HepG2 (cell line): Measurements from ENCODE around the gene ELF1. TPM values are rescaled to one million over a fixed set of nuclear protein-coding genes. Genes with fewer than 3 reads are reported as not detected.

ENCODE experiments used
- CEBPB ChIP-seq: IDR thresholded peaks from 2 replicates; pipeline ENCODE4 v1.6.1; 2011; ENCODE audit warnings: low read depth, low read length, improper control_type of control experiment, borderline replicate concordance
- FIP1L1 ChIP-seq: fragments of 200-400 bp; formaldehyde crosslinking; IDR thresholded peaks from 2 replicates; pipeline ENCODE4 v1.6.1; 2018; ENCODE audit warnings: low read depth, mild to moderate bottlenecking, low read length, moderate library complexity, borderline replicate concordance; ENCODE audit not compliant: insufficient read depth
- GABPB1 ChIP-seq: IDR thresholded peaks from 2 replicates; pipeline ENCODE4 v1.6.1; 2016; ENCODE audit warnings: mild to moderate bottlenecking, missing genetic modification reagents, moderate library complexity, missing compliant biosample characterization
- HCFC1 ChIP-seq: fragments of 150-350 bp; IDR thresholded peaks from 2 replicates; pipeline ENCODE4 v1.6.1; 2014; ENCODE audit warnings: low read depth, low read length
- PRMT3 ChIP-seq: sonication (generic); formaldehyde crosslinking; IDR thresholded peaks from 2 replicates; pipeline ENCODE4 v1.8.1; 2022; ENCODE audit warnings: low read depth, mild to moderate bottlenecking, moderate library complexity, missing genetic modification reagents, borderline replicate concordance
- SALL1 ChIP-seq: sonication (generic); formaldehyde crosslinking; IDR thresholded peaks from 2 replicates; pipeline ENCODE4 v1.8.0; 2022; ENCODE audit warnings: mild to moderate bottlenecking, missing genetic modification reagents
- TGIF2 ChIP-seq: IDR thresholded peaks from 2 replicates; pipeline ENCODE4 v1.6.1; 2016; ENCODE audit warnings: control low read depth, missing compliant biosample characterization
- ZNF253 ChIP-seq: sonication (generic); formaldehyde crosslinking; IDR thresholded peaks from 2 replicates; pipeline ENCODE4 v1.8.0; 2022; ENCODE audit warnings: mild to moderate bottlenecking, missing genetic modification reagents, borderline replicate concordance
- ZNF564 ChIP-seq: sonication (generic); formaldehyde crosslinking; IDR thresholded peaks from 2 replicates; pipeline ENCODE4 v1.8.1; 2023; ENCODE audit warnings: mild to moderate bottlenecking, missing genetic modification reagents
- polyA plus RNA-seq, 8 experiments: library from polyadenylated mRNA; depleted of rRNA in 3 of 8; stranded (reverse) in 7 of 8; unstranded in 1 of 8; fragments of >200 nt; fragmentation: Illumina TruSeq in 4 of 8; extraction: Trizol in 4 of 8; gene quantifications; 2 replicates each; pipeline versions ENCODE4 v1.2.1 to v1.2.3, GENCODE V29; 2011 to 2016; ENCODE audit warnings: low read depth in 4 of 8, missing spikeins in 1 of 8, mixed read lengths in 1 of 8; ENCODE audit not compliant: insufficient read depth in 1 of 8
- total RNA-seq, 5 experiments: library from RNA; depleted of rRNA; stranded (reverse); fragments of >200 nt; fragmentation: Illumina TruSeq; extraction: Trizol; gene quantifications; 2 replicates each; pipeline ENCODE4 v1.2.3, GENCODE V29; 2016; ENCODE audit warnings: low read depth in 1 of 5
- TF ChIP-seq, protein P1 (sequence below): sonication (generic); formaldehyde crosslinking; conservative IDR thresholded peaks from 2 replicates; pipeline ENCODE4 v1.4.0; 2020; ENCODE audit warnings: missing genetic modification reagents
- TF ChIP-seq, protein P2 (sequence below): sonication (generic); formaldehyde crosslinking; IDR thresholded peaks from 2 replicates; pipeline ENCODE4 v1.5.0; 2020; ENCODE audit warnings: mild to moderate bottlenecking, missing genetic modification reagents
- TF ChIP-seq, protein P3 (sequence below): sonication (generic); formaldehyde crosslinking; IDR thresholded peaks from 2 replicates; pipeline ENCODE4 v1.8.1; 2023; ENCODE audit warnings: mild to moderate bottlenecking, inconsistent platforms, moderate library complexity, missing genetic modification reagents, borderline replicate concordance
- TF ChIP-seq, protein P4 (sequence below): fragments of 450-650 bp; IDR thresholded peaks from 2 replicates; pipeline ENCODE4 v1.6.1; 2017
- TF ChIP-seq, protein P5 (sequence below), 2 experiments: sonication (generic) in 1 of 2; formaldehyde crosslinking in 1 of 2; IDR thresholded peaks; 2 replicates each; pipeline versions ENCODE4 v1.4.0 to v1.6.1; 2018 to 2020; ENCODE audit warnings: missing genetic modification reagents in 2 of 2, borderline replicate concordance in 1 of 2, low read depth in 1 of 2, mild to moderate bottlenecking in 1 of 2, missing biosample characterization in 1 of 2
- TF ChIP-seq, protein P6 (sequence below): sonication (generic); formaldehyde crosslinking; IDR thresholded peaks from 2 replicates; pipeline ENCODE4 v1.8.1; 2023; ENCODE audit warnings: mild to moderate bottlenecking, missing genetic modification reagents, borderline replicate concordance

ELF1 gene
- total and polyA plus RNA-seq, 2 of the 13 experiments (the other 11 are each of a cell fraction or from before 2014, with no cell fraction given), result 24.6 to 71.5 TPM

DNA sequence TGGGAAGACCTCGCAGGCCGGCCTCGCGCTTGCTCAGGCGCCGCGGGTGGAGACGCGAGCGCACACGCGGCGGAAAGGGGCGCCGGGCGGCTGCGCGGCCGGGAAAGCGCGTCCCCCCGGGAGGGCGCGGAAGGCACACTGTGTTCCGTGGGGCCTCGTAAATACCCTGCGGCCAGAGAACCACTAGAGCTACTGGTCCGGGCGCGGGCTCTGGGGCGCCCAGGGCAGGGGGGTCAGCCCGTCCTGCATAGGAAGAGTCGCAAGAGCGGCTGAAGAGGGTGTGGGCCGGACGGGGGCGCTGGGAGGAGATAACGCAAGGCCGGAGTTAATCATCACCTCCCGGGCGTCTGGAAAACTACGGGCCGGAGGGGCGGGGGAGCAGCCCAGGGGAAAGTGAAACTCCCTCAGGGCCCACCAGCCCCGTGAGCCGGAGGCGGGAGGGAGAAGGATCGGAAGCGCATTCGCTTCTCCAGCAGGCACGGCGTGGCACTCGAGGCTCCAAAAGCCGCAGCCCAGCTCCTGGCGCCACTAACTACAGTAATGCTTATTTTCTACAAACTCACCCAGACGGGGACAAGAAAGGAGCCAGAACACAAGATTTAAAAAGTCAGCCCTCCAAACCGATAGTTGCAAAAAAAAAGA lies 41.1 kb upstream of the ELF1 start (continued):
- TF ChIP-seq FIP1L1, result no peak
- TF ChIP-seq, protein P1, sequence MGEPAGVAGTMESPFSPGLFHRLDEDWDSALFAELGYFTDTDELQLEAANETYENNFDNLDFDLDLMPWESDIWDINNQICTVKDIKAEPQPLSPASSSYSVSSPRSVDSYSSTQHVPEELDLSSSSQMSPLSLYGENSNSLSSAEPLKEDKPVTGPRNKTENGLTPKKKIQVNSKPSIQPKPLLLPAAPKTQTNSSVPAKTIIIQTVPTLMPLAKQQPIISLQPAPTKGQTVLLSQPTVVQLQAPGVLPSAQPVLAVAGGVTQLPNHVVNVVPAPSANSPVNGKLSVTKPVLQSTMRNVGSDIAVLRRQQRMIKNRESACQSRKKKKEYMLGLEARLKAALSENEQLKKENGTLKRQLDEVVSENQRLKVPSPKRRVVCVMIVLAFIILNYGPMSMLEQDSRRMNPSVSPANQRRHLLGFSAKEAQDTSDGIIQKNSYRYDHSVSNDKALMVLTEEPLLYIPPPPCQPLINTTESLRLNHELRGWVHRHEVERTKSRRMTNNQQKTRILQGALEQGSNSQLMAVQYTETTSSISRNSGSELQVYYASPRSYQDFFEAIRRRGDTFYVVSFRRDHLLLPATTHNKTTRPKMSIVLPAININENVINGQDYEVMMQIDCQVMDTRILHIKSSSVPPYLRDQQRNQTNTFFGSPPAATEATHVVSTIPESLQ, result no peak
- TF ChIP-seq CEBPB, result peak; percentile 37; the same call in 1 of the 2 replicates
- TF ChIP-seq, protein P2, sequence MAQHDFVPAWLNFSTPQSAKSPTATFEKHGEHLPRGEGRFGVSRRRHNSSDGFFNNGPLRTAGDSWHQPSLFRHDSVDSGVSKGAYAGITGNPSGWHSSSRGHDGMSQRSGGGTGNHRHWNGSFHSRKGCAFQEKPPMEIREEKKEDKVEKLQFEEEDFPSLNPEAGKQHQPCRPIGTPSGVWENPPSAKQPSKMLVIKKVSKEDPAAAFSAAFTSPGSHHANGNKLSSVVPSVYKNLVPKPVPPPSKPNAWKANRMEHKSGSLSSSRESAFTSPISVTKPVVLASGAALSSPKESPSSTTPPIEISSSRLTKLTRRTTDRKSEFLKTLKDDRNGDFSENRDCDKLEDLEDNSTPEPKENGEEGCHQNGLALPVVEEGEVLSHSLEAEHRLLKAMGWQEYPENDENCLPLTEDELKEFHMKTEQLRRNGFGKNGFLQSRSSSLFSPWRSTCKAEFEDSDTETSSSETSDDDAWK, result no peak
- TF ChIP-seq, protein P3, sequence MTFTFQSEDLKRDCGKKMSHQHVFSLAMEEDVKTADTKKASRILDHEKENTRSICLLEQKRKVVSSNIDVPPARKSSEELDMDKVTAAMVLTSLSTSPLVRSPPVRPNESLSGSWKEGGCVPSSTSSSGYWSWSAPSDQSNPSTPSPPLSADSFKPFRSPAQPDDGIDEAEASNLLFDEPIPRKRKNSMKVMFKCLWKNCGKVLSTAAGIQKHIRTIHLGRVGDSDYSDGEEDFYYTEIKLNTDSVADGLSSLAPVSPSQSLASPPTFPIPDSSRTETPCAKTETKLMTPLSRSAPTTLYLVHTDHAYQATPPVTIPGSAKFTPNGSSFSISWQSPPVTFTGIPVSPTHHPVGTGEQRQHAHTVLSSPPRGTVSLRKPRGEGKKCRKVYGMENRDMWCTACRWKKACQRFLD (CRISPR knock-in tag), result peak; percentile 57
- no peak for TF ChIP-seq ZNF253 (CRISPR knock-in tag)
- TF ChIP-seq, protein P4, sequence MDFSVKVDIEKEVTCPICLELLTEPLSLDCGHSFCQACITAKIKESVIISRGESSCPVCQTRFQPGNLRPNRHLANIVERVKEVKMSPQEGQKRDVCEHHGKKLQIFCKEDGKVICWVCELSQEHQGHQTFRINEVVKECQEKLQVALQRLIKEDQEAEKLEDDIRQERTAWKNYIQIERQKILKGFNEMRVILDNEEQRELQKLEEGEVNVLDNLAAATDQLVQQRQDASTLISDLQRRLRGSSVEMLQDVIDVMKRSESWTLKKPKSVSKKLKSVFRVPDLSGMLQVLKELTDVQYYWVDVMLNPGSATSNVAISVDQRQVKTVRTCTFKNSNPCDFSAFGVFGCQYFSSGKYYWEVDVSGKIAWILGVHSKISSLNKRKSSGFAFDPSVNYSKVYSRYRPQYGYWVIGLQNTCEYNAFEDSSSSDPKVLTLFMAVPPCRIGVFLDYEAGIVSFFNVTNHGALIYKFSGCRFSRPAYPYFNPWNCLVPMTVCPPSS, result no peak
- no peak for TF ChIP-seq PRMT3 (CRISPR knock-in tag)
- TF ChIP-seq TGIF2 (CRISPR knock-in tag), result no peak; the same call in 1 of the 2 replicates
- TF ChIP-seq, protein P5, sequence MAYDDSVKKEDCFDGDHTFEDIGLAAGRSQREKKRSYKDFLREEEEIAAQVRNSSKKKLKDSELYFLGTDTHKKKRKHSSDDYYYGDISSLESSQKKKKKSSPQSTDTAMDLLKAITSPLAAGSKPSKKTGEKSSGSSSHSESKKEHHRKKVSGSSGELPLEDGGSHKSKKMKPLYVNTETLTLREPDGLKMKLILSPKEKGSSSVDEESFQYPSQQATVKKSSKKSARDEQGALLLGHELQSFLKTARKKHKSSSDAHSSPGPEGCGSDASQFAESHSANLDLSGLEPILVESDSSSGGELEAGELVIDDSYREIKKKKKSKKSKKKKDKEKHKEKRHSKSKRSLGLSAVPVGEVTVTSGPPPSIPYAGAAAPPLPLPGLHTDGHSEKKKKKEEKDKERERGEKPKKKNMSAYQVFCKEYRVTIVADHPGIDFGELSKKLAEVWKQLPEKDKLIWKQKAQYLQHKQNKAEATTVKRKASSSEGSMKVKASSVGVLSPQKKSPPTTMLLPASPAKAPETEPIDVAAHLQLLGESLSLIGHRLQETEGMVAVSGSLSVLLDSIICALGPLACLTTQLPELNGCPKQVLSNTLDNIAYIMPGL (CRISPR knock-in tag; IDR thresholded peaks at IDR 0.05; ENCODE audit: borderline replicate concordance in 1 of 2, low read depth in 1 of 2), result peak; percentile 63 to 87; a peak in 3 of 4 replicates
- TF ChIP-seq SALL1 (CRISPR knock-in tag), result peak; percentile 73; the same call in 1 of the 2 replicates
- TF ChIP-seq GABPB1 (CRISPR knock-in tag), result peak; percentile 62
- peak; percentile 68; the same call in 1 of the 2 replicates for TF ChIP-seq ZNF564 (CRISPR knock-in tag)
- TF ChIP-seq, protein P6, sequence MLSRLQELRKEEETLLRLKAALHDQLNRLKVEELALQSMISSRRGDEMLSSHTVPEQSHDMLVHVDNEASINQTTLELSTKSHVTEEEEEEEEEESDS, result no peak
- no peak for TF ChIP-seq HCFC1
- TF ChIP-seq, all 625 proteins: peak for 255
